ENCODE measurements around the gene MBOAT1. TPM values are rescaled to one million over a fixed set of nuclear protein-coding genes. Genes with fewer than 3 reads are reported as not detected.

MBOAT1 gene
- total RNA-seq, 2 donors from 2014 or later = 4.6 to 10.1 TPM

GRCh38 chr6:20178327-20178726 is 33.9 kb downstream of the MBOAT1 start:
- DNase-seq (no peak), ATAC-seq (no peak)
- 69 to 73% methylated on average over 2 of the region's 2 CpGs for WGBS, 2 donors
- H3K4me3 ChIP-seq = no peak overlapping the region
- H3K27me3 ChIP-seq = no peaks in the 10 kb centered on the region
- intact Hi-C loops (cut with DNase I) = no loop called here
- no peak overlapping the region for H3K27ac ChIP-seq
- TF ChIP-seq POLR2A (IDR thresholded peaks at IDR 0.05) (no peak), CTCF (IDR thresholded peaks at IDR 0.05) (no peak)
- H3K9me3 ChIP-seq = no peaks in the 10 kb centered on the region
- H3K4me1 ChIP-seq = peaks cover 10% of the 10 kb centered on the region
- no peaks in the 10 kb centered on the region for H3K36me3 ChIP-seq (replicated peaks in 1 of 2; ENCODE audit: insufficient read depth in 1 of 2, low read depth in 2 of 2)

- Histone ChIP-seq H3K36me3 (replicated peaks in 1 of 2; ENCODE audit: insufficient read depth in 1 of 2, low read depth in 2 of 2) (no peaks in the 10 kb centered on the region), H3K4me1 (no peaks in the 10 kb centered on the region), H3K27me3 (no peaks in the 10 kb centered on the region), H3K9me3 (no peaks in the 10 kb centered on the region), H3K4me3 (no peak overlapping the region), H3K27ac (no peak overlapping the region)
- ATAC-seq = no peak
- no peak for DNase-seq
- TF ChIP-seq POLR2A (IDR thresholded peaks at IDR 0.05) = no peak
- no peak for TF ChIP-seq CTCF (IDR thresholded peaks at IDR 0.05)
- intact Hi-C loops (cut with DNase I) = no loop called here
- WGBS, 2 donors = 87 to 96% methylated on average over 4 of the region's 4 CpGs
These were observed 36.4 kb downstream of the MBOAT1 start for GRCh38 chr6:20175810-20176410.

GRCh38 chr6:20173833-20174792 is 38.2 kb downstream of the MBOAT1 start:
- H3K4me1 ChIP-seq = no peaks in the 10 kb centered on the region
- H3K36me3 ChIP-seq (replicated peaks in 1 of 2; ENCODE audit: insufficient read depth in 1 of 2, low read depth in 2 of 2) = no peaks in the 10 kb centered on the region
- no peak overlapping the region for H3K4me3 ChIP-seq
- TF ChIP-seq CTCF (IDR thresholded peaks at IDR 0.05) (no peak), POLR2A (IDR thresholded peaks at IDR 0.05) (no peak)
- intact Hi-C loops (cut with DNase I) = no loop called here
- WGBS, 2 donors = 69 to 86% methylated on average over 13 of the region's 13 CpGs
- H3K27ac ChIP-seq = no peak overlapping the region
- no peaks in the 10 kb centered on the region for H3K9me3 ChIP-seq
- no peak for ATAC-seq
- no peak for DNase-seq
- no peaks in the 10 kb centered on the region for H3K27me3 ChIP-seq

- Histone ChIP-seq H3K4me1 (no peaks in the 10 kb centered on the region), H3K4me3 (no peak overlapping the region), H3K36me3 (replicated peaks in 1 of 2; ENCODE audit: insufficient read depth in 1 of 2, low read depth in 2 of 2) (no peaks in the 10 kb centered on the region), H3K27ac (no peak overlapping the region), H3K27me3 (no peaks in the 10 kb centered on the region), H3K9me3 (no peaks in the 10 kb centered on the region)
- TF ChIP-seq POLR2A (IDR thresholded peaks at IDR 0.05) (no peak), CTCF (IDR thresholded peaks at IDR 0.05) (no peak)
- 86 to 94% methylated on average over 3 of the region's 3 CpGs for WGBS, 2 donors
- no peak for ATAC-seq
- no peak for DNase-seq
- intact Hi-C loops (cut with DNase I) = no loop called here
These were observed 39.3 kb downstream of the MBOAT1 start for GRCh38 chr6:20172842-20173456.
